HepG2 (cell line): ENCODE data around the gene TSC22D4.

Source experiments
- RAD21 ChIP-seq: fragments of 450-650 bp; formaldehyde crosslinking; IDR thresholded peaks from 2 replicates; pipeline ENCODE4 v1.5.0; 2020; ENCODE audit warnings: mild to moderate bottlenecking
- SMC3 ChIP-seq: IDR thresholded peaks from 2 replicates; pipeline ENCODE4 v1.6.1; 2011; ENCODE audit warnings: low read length, improper control_type of control experiment
- ZMYM4 ChIP-seq: sonication (generic); formaldehyde crosslinking; IDR thresholded peaks from 2 replicates; pipeline ENCODE4 v1.8.1; 2023; ENCODE audit warnings: mild to moderate bottlenecking, missing genetic modification reagents

- TF ChIP-seq SMC3 (no peak), RAD21 (CRISPR knock-in tag) (no peak), ZMYM4 (CRISPR knock-in tag) (no peak)
These were observed 12.2 kb upstream of the TSC22D4 start for GRCh38 chr7:100491192-100491578.
